HepG2 (cell line): ENCODE results near the gene DCTN3. TPM values are rescaled to one million over a fixed set of nuclear protein-coding genes. Genes with fewer than 3 reads are reported as not detected.

ENCODE experiments used
- ATAC-seq: fragments of 200-7000 bp; cut with Tn5 transposase; 3 replicates; pipeline ENCODE4 v1.9.1; 2020; ENCODE audit warnings: mild to moderate bottlenecking, moderate library complexity
- BruUV-seq: library from RNA; stranded (reverse); fragments of 400-500 nt; replicated peaks from 2 replicates; lab custom pipeline; 2021; lab: Mats Ljungman, UMichigan
- CTCF ChIA-PET: fragments of 300-600 bp; formaldehyde crosslinking; extraction: SDS; loops from one replicate; lab custom pipeline; 2021; ENCODE audit warnings: low total read pairs, inconsistent platforms, low intra/inter-chr PET ratio; lab: Yijun Ruan, JAX
- POLR2A ChIA-PET: fragments of 350-600 bp; sonication (Branson Sonifier 250); formaldehyde crosslinking; loops from one replicate; lab custom pipeline; 2020; ENCODE audit warnings: antibody characterized with exemption, inconsistent platforms; lab: Yijun Ruan, JAX
- DNase-seq: peaks from one replicate; pipeline ENCODE4 v3.0.0-alpha.2; 2015; ENCODE audit warnings: low spot score
- FAIRE-seq: peaks from 3 replicates; lab custom pipeline; 2011; peaks lifted over from hg19 to GRCh38; lab: Jason Lieb, UNC
- H2AFZ ChIP-seq: one replicate; pipeline ENCODE4 v1.6.1; 2011; ENCODE audit warnings: low read length, inconsistent platforms
- H3K27ac ChIP-seq: fragments of 300-600 bp; 3 replicates; pipeline ENCODE4 v1.8.0; 2011; ENCODE audit warnings: mixed run types, mild to moderate bottlenecking, mixed read lengths, low read length, inconsistent platforms; ENCODE audit not compliant: insufficient read depth; ENCODE audit errors: extremely low read length
- H3K27me3 ChIP-seq, 2 experiments: fragments of 200-600 bp in 1 of 2; 2 replicates in 1 of 2; 3 replicates in 1 of 2; pipeline versions ENCODE4 v1.6.0 to v1.8.0; 2011; ENCODE audit warnings: low read length in 2 of 2, mild to moderate bottlenecking in 2 of 2, moderate library complexity in 2 of 2, inconsistent platforms in 1 of 2; ENCODE audit not compliant: insufficient read depth in 2 of 2, control insufficient read depth in 1 of 2
- H3K36me3 ChIP-seq, 2 experiments: fragments of 200-600 bp in 1 of 2; replicated peaks in 1 of 2; 2 replicates in 1 of 2; 3 replicates in 1 of 2; pipeline versions ENCODE4 v1.5.1 to v1.8.0; 2011; ENCODE audit warnings: low read length in 2 of 2, inconsistent platforms in 1 of 2; ENCODE audit not compliant: insufficient read depth in 2 of 2, control insufficient read depth in 1 of 2
- H3K4me1 ChIP-seq: 2 replicates; pipeline ENCODE4 v1.5.1; 2012; ENCODE audit warnings: low read length, inconsistent platforms; ENCODE audit not compliant: insufficient read depth
- H3K4me2 ChIP-seq: 2 replicates; pipeline ENCODE4 v1.6.0; 2011; ENCODE audit warnings: low read depth, low read length, inconsistent platforms
- H3K4me3 ChIP-seq, 3 experiments: fragments of 200-600 bp in 1 of 3; sonication (generic), shearing (Covaris generic) in 1 of 3; replicated peaks in 1 of 3; 2 replicates each; pipeline ENCODE4 v1.5.1; 2011 to 2016; ENCODE audit warnings: low read length in 3 of 3, inconsistent platforms in 2 of 3, low read depth in 2 of 3, mild to moderate bottlenecking in 2 of 3, control low read depth in 1 of 3, mixed read lengths in 1 of 3; ENCODE audit not compliant: insufficient read depth in 1 of 3
- H3K79me2 ChIP-seq: one replicate; pipeline ENCODE4 v1.6.1; 2011; ENCODE audit warnings: low read length, inconsistent platforms; ENCODE audit not compliant: insufficient read depth
- H3K9ac ChIP-seq: 2 replicates; pipeline ENCODE4 v1.6.0; 2011; ENCODE audit warnings: mild to moderate bottlenecking, low read depth, low read length, inconsistent platforms; ENCODE audit not compliant: insufficient read depth
- H3K9me3 ChIP-seq: 2 replicates; pipeline ENCODE4 v1.5.1; 2012; ENCODE audit warnings: mild to moderate bottlenecking, low read length
- H4K20me1 ChIP-seq: 2 replicates; pipeline ENCODE4 v1.6.0; 2011; ENCODE audit warnings: inconsistent platforms, mild to moderate bottlenecking, low read length, moderate library complexity; ENCODE audit not compliant: insufficient read depth
- BORCS8-MEF2B ChIP-seq: sonication (generic); formaldehyde crosslinking; IDR thresholded peaks from 2 replicates; pipeline ENCODE4 v1.8.0; 2022; ENCODE audit warnings: mild to moderate bottlenecking, missing genetic modification reagents
- HCFC1 ChIP-seq: fragments of 150-350 bp; IDR thresholded peaks from 2 replicates; pipeline ENCODE4 v1.6.1; 2014; ENCODE audit warnings: low read depth, low read length
- KLF15 ChIP-seq: sonication (generic); formaldehyde crosslinking; IDR thresholded peaks from 2 replicates; pipeline ENCODE4 v1.8.1; 2023; ENCODE audit warnings: borderline replicate concordance, mild to moderate bottlenecking, inconsistent platforms, missing genetic modification reagents, mixed read lengths
- LRRFIP1 ChIP-seq: sonication (generic); formaldehyde crosslinking; conservative IDR thresholded peaks from 2 replicates; pipeline ENCODE4 v1.4.0; 2020; ENCODE audit warnings: missing genetic modification reagents
- MIER3 ChIP-seq: IDR thresholded peaks from 2 replicates; pipeline ENCODE4 v1.6.1; 2016; ENCODE audit warnings: missing compliant biosample characterization, borderline replicate concordance
- MTA1 ChIP-seq: sonication (generic); formaldehyde crosslinking; IDR thresholded peaks from 2 replicates; pipeline ENCODE4 v1.4.0; 2020; ENCODE audit warnings: missing genetic modification reagents, mild to moderate bottlenecking, borderline replicate concordance
- PHF5A ChIP-seq: IDR thresholded peaks from one replicate; pipeline ENCODE4 v1.6.1; 2018; ENCODE audit warnings: low read depth, missing genetic modification reagents; ENCODE audit not compliant: unreplicated experiment
- RAD21 ChIP-seq: fragments of 450-650 bp; formaldehyde crosslinking; IDR thresholded peaks from 2 replicates; pipeline ENCODE4 v1.5.0; 2020; ENCODE audit warnings: mild to moderate bottlenecking
- REL ChIP-seq: sonication (generic); formaldehyde crosslinking; conservative IDR thresholded peaks from 2 replicates; pipeline ENCODE4 v1.8.0; 2022; ENCODE audit warnings: mild to moderate bottlenecking, missing genetic modification reagents, moderate library complexity
- REXO4 ChIP-seq: sonication (generic); formaldehyde crosslinking; IDR thresholded peaks from 2 replicates; pipeline ENCODE4 v1.8.0; 2022; ENCODE audit warnings: missing genetic modification reagents, mild to moderate bottlenecking, borderline replicate concordance
- TRAFD1 ChIP-seq: sonication (generic); formaldehyde crosslinking; IDR thresholded peaks from 2 replicates; pipeline ENCODE4 v1.5.1; 2020; ENCODE audit warnings: missing genetic modification reagents, mild to moderate bottlenecking, borderline replicate concordance
- ZBTB20 ChIP-seq: sonication (generic); formaldehyde crosslinking; IDR thresholded peaks from 2 replicates; pipeline ENCODE4 v1.8.1; 2023; ENCODE audit warnings: missing genetic modification reagents, low read depth, mild to moderate bottlenecking, borderline replicate concordance
- ZFP36L2 ChIP-seq: sonication (generic); formaldehyde crosslinking; IDR thresholded peaks from 2 replicates; pipeline ENCODE4 v1.4.0; 2020; ENCODE audit warnings: missing genetic modification reagents
- ZNF10 ChIP-seq: sonication (generic); formaldehyde crosslinking; IDR thresholded peaks from 2 replicates; pipeline ENCODE4 v1.4.0; 2020; ENCODE audit warnings: mild to moderate bottlenecking, low read depth, missing genetic modification reagents, borderline replicate concordance
- ZNF670 ChIP-seq: sonication (generic); formaldehyde crosslinking; IDR thresholded peaks from 2 replicates; pipeline ENCODE4 v1.8.0; 2022; ENCODE audit warnings: mild to moderate bottlenecking, missing genetic modification reagents, borderline replicate concordance
- ZNF784 ChIP-seq: sonication (generic); formaldehyde crosslinking; IDR thresholded peaks from 2 replicates; pipeline ENCODE4 v1.5.1; 2020; ENCODE audit warnings: missing genetic modification reagents, mild to moderate bottlenecking, borderline replicate concordance
- WGBS: methylation state at CpG from one replicate; pipeline ENCODE4 v1.1.6; 2017; ENCODE audit warnings: low lambda C conversion rate; 5-methylcytosine and 5-hydroxymethylcytosine counted together
- in situ Hi-C: cut with HindIII; loops from 2 replicates; pipeline ENCODE4 v1.10.0; 2017; ENCODE audit warnings: low pct_unique_long_range_greater_than_20kb; ENCODE audit not compliant: extremely low pct_ligation_motif_present
- intact Hi-C: fragments of 100-400 bp; cut with micrococcal nuclease; formaldehyde crosslinking; loops from one replicate; pipeline ENCODE4 v1.10.0; 2022; ENCODE audit not compliant: unreplicated experiment
- polyA plus RNA-seq, 8 experiments: library from polyadenylated mRNA; depleted of rRNA in 3 of 8; stranded (reverse) in 7 of 8; unstranded in 1 of 8; fragments of >200 nt; fragmentation: Illumina TruSeq in 4 of 8; extraction: Trizol in 4 of 8; gene quantifications; 2 replicates each; pipeline versions ENCODE4 v1.2.1 to v1.2.3, GENCODE V29; 2011 to 2016; ENCODE audit warnings: low read depth in 4 of 8, missing spikeins in 1 of 8, mixed read lengths in 1 of 8; ENCODE audit not compliant: insufficient read depth in 1 of 8
- total RNA-seq, 5 experiments: library from RNA; depleted of rRNA; stranded (reverse); fragments of >200 nt; fragmentation: Illumina TruSeq; extraction: Trizol; gene quantifications; 2 replicates each; pipeline ENCODE4 v1.2.3, GENCODE V29; 2016; ENCODE audit warnings: low read depth in 1 of 5
- TF ChIP-seq, protein P1 (sequence below): sonication (generic); formaldehyde crosslinking; IDR thresholded peaks from 2 replicates; pipeline ENCODE4 v1.8.1; 2023; ENCODE audit warnings: mild to moderate bottlenecking, moderate library complexity, missing genetic modification reagents

Gene DCTN3
- total and polyA plus RNA-seq, 2 of the 13 experiments (the other 11 are each of a cell fraction or from before 2014, with no cell fraction given): 27.4 to 34.5 TPM

- 44% methylated on average over 2 of the region's 3 CpGs for WGBS
- CTCF ChIA-PET: interaction anchor here (0.5 to 4.5 kb wide), 8 partner anchors 13 to 901 kb away, joined by 3 to 54 read pairs (median 7); partner anchors contain the start of genes GALT and RPP25L
- Histone ChIP-seq H3K9me3 (no peaks in the 10 kb centered on the region), H3K27ac (no peak overlapping the region), H3K4me1 (peaks cover 62% of the 10 kb centered on the region), H4K20me1 (no peaks in the 10 kb centered on the region), H2AFZ (no peak overlapping the region), H3K4me3 (no peak overlapping the region), H3K4me2 (no peak overlapping the region), H3K27me3 (no peaks in the 10 kb centered on the region; a peak in 1 of 5 replicates), H3K9ac (no peak overlapping the region), H3K36me3 (peaks cover 3 to 4% of the 10 kb centered on the region in 2 experiments; a peak in 3 of 5 replicates), H3K79me2 (peaks cover 14% of the 10 kb centered on the region)
- in situ Hi-C loops: no loop called here
- FAIRE-seq: peak; percentile 93
- ATAC-seq: peak; percentile 27
- peak; percentile 56 for DNase-seq
- POLR2A ChIA-PET: interaction anchor here (0.7 to 6.9 kb wide), 6 partner anchors 9 to 27 kb away, joined by 3 to 100 read pairs (median 4); partner anchors contain the start of genes DCTN3, GALT, IL11RA and RPP25L
- BruUV-seq: no TSS peak
- intact Hi-C loops: loop anchor here (1.0 kb wide), 1 partner anchor 22 kb away; the partner anchor contains the start of gene RPP25L
- TF ChIP-seq ZBTB20 (CRISPR knock-in tag): no peak
- no peak for TF ChIP-seq REXO4 (CRISPR knock-in tag)
- TF ChIP-seq MTA1 (CRISPR knock-in tag): no peak
- no peak for TF ChIP-seq ZFP36L2
- no peak for TF ChIP-seq ZNF10 (CRISPR knock-in tag)
- no peak for TF ChIP-seq ZNF670 (CRISPR knock-in tag)
- no peak for TF ChIP-seq HCFC1
- TF ChIP-seq BORCS8-MEF2B: no peak
- peak; percentile 75 for TF ChIP-seq RAD21 (CRISPR knock-in tag)
- no peak for TF ChIP-seq LRRFIP1 (CRISPR knock-in tag)
- TF ChIP-seq TRAFD1 (CRISPR knock-in tag): no peak
- TF ChIP-seq PHF5A (CRISPR knock-in tag): no peak
- no peak for TF ChIP-seq MIER3 (CRISPR knock-in tag)
- TF ChIP-seq KLF15: no peak
- TF ChIP-seq ZNF784 (CRISPR knock-in tag): peak; percentile 15; the same call in 1 of the 2 replicates
- TF ChIP-seq, protein P1, sequence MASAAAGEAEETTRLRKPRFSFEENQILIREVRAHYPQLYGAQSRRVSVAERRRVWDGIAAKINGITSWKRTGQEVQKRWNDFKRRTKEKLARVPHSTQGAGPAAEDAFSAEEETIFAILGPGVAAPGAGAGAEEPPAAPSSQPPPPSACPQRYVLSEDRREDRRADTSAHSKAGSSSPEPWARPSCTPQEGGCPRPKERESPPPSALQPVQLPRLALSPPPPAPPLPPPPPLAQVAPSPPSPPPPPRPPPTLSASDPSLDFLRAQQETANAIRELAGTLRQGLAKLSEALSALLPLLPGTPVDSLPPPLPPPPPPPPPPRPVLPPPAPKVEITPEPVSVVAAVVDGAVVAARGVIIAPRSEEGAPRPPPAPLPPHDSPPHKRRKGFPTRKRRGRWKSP: 0 out of 2 replicates have a peak, but pooled peaks have one; percentile 32
- no peak for TF ChIP-seq REL (CRISPR knock-in tag)
Observed at GRCh38 chr9:34633851-34634550, 13.7 kb upstream of the DCTN3 start.
